HG02943 (cell line): ENCODE results near the gene SDCCAG8.

Source experiments
- ATAC-seq: cut with Tn5 transposase; IDR thresholded peaks from one replicate; pipeline ENCODE4 v1.9.1; 2021; ENCODE audit warnings: mild to moderate bottlenecking, low read depth, moderate library complexity; ENCODE audit not compliant: unreplicated experiment

Gene SDCCAG8

GRCh38 chr1:243528459-243529121, 272.7 kb downstream of the SDCCAG8 start:
- ATAC-seq = no peak

GRCh38 chr1:243529512-243529911, 273.7 kb downstream of the SDCCAG8 start:
- no peak for ATAC-seq

GRCh38 chr1:243535014-243535413, 279.2 kb downstream of the SDCCAG8 start:
- no peak for ATAC-seq

DNA sequence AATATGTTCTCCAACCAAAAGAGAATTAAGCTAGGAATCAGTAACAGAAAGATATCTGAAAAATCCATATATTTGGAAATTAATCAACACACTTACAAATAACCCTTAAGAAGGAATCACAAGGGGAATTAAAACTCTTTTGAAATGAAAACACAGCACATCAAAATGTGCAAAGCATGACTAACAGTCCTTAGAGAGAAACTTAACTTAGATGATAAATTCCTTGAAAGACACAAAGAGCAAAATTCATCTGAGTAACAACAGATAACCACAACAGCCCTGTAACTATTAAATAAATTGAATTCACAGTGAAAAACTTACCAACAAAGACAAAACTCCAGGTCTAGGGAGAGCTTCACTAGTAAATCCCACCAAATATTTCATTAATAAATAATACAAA, 283.8 kb downstream of the SDCCAG8 start:
- no peak for ATAC-seq

DNA sequence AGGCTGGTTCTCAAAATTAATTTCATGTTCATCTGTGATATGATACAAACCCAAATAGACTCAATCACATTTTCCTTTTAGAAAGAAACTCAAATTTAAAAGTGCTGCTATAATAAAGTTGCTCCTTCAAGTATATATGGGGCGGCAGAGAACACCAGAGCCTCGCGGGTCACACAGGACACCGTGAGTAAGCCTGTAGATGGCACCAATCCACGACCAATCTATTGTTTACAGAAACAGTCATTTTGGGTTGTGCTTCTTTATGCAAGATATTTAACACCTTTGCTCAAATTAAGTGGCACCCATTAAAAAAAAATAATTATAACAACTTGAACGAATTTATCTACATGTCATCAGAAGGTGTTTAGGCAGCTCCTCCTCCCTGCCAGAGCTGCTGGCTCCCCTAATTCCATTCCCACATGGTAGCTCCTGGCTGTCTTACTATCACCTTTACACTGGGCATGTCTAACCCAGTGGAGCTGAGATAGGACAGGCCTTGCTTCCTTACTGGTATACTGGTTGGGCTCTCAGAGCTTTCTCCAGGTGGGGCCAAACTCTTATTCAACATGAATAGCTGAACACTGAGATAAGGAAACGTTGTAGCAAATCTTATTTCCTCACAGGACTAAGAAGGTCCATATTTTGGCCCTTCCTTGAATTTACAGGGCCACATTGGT, 287.0 kb downstream of the SDCCAG8 start:
- no peak for ATAC-seq

GRCh38 chr1:243543501-243543900, 287.7 kb downstream of the SDCCAG8 start:
- no peak for ATAC-seq

DNA sequence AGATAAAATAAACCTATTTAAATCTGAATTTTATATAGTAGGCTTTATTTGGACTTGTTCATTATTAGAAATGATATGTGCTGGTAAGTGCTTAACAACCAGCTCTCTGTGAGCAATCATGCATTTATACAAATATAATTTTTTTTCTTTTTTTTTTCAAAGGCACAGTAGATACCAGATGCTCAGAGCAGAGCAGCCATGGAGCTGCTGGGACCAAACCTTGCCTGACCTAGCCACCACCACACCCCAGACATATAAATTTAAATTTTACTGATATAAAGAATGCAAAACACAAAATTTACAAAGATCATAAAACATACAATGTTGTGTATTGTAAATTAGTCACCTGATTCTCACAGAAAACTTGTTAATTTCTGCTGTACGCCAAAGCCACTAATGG, 290.6 kb downstream of the SDCCAG8 start:
- no peak for ATAC-seq

GRCh38 chr1:243547891-243548290, 292.1 kb downstream of the SDCCAG8 start:
- ATAC-seq = no peak

GRCh38 chr1:243548516-243548915, 292.7 kb downstream of the SDCCAG8 start:
- no peak for ATAC-seq

GRCh38 chr1:243549108-243549507, 293.3 kb downstream of the SDCCAG8 start:
- no peak for ATAC-seq
